Activated CD4-positive, CD25-positive, alpha-beta regulatory T cell treated with anti-CD3 and anti-CD28 coated beads, Interleukin-2, amount 50 U/mL, for 24 hours (primary cell): ENCODE results near the gene NOS1AP.
"Not testable (repeated sequence)": the region's sequence is repeated elsewhere in the genome, so short reads cannot be mapped to it uniquely, and the experiment has no call there.

Experiments
- ATAC-seq, 2 donors: fragments of 150-1000 bp; cut with Tn5 transposase; one replicate each; pipeline ENCODE4 v1.10.0; 2021; ENCODE audit warnings: mild to moderate bottlenecking in 1 of 2, moderate library complexity in 1 of 2

The NOS1AP gene

GRCh38 chr1:162351246-162351842, 281.9 kb downstream of the NOS1AP start:
- ATAC-seq = no peak

- not testable (repeated sequence) for ATAC-seq
Observed at GRCh38 chr1:162351874-162352273, 282.4 kb downstream of the NOS1AP start.

GRCh38 chr1:162353078-162353477, 283.6 kb downstream of the NOS1AP start:
- no peak for ATAC-seq

- no peak for ATAC-seq
Observed at GRCh38 chr1:162353702-162354101, 284.2 kb downstream of the NOS1AP start.

GRCh38 chr1:162357681-162358266, 288.3 kb downstream of the NOS1AP start:
- ATAC-seq = no peak

- ATAC-seq = no peak
Observed at GRCh38 chr1:162358928-162359327, 289.4 kb downstream of the NOS1AP start.

GRCh38 chr1:162359523-162360236, 290.2 kb downstream of the NOS1AP start:
- ATAC-seq = no peak

- no peak for ATAC-seq
Observed at GRCh38 chr1:162360237-162360873, 290.9 kb downstream of the NOS1AP start.

- ATAC-seq = no peak
Observed at GRCh38 chr1:162360874-162361260, 291.4 kb downstream of the NOS1AP start.

- ATAC-seq = no peak
Observed at GRCh38 chr1:162361349-162361748, 291.9 kb downstream of the NOS1AP start.

GRCh38 chr1:162363823-162364222, 294.3 kb downstream of the NOS1AP start:
- ATAC-seq = no peak

- no peak for ATAC-seq
Observed at GRCh38 chr1:162364498-162364897, 295.0 kb downstream of the NOS1AP start.

GRCh38 chr1:162365284-162366020, 296.0 kb downstream of the NOS1AP start:
- ATAC-seq = no peak

- ATAC-seq = no peak
Observed at GRCh38 chr1:162366149-162366548, 296.7 kb downstream of the NOS1AP start.

- ATAC-seq = no peak
Observed at GRCh38 chr1:162366671-162367070, 297.2 kb downstream of the NOS1AP start.

- no peak for ATAC-seq
Observed at GRCh38 chr1:162367073-162367472, 297.6 kb downstream of the NOS1AP start.

- ATAC-seq = no peak
Observed at GRCh38 chr1:162367772-162368171, 298.3 kb downstream of the NOS1AP start.

- no peak for ATAC-seq
Observed at GRCh38 chr1:162368451-162368850, 299.0 kb downstream of the NOS1AP start.

GRCh38 chr1:162369571-162369970, 300.1 kb downstream of the NOS1AP start:
- ATAC-seq = no peak

GRCh38 chr1:162370161-162370560, 300.7 kb downstream of the NOS1AP start:
- ATAC-seq = no peak

- no peak for ATAC-seq
Observed at GRCh38 chr1:162370721-162371120, 301.2 kb downstream of the NOS1AP start.

- ATAC-seq = no peak
Observed at GRCh38 chr1:162371611-162372010, 302.1 kb downstream of the NOS1AP start.
